ENCODE measurements around the gene B4GALT6.
"Not testable (repeated sequence)": the region's sequence is repeated elsewhere in the genome, so short reads cannot be mapped to it uniquely, and the experiment has no call there.

B4GALT6 gene

DNA sequence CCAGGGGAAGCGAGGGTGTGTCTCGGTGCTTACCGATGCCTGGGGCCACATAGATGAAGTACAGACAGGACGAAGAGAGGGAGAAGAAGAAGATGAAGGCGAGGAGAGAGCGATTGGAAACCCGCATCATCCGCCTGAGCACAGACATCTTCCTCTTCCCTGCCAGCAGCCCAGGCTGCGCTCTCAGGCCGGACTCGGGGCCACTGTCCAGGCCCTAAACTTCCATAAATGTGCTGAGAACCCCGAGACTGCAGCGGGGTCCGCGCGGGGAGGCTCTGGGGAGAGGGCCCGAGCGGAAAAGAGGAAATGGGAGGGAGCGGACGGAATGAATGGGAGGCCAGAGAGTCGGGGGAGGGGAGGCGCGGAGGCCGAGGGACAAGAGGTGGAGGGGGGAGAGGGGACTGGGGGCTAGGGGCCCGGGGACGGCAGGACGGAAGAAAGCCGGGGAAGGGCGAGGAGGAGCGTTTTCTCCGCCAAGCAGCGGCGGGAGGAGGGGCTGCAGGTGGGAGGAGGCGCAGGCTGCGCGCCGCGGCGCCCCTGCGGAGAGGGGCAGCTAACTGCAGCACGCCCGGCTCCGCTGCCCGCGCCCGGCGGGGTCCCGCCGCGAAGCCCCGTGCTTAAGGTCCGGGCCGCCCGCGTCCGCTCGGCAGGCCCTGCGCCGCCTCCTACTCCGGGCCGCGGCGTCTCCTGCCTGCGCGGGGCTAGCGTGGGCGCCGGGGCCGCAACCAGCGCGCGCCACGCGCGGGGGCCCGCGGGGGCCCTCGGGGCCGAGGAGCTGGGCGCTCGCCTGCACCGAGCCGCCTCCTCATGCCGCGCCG, at the start of gene B4GALT6:
Gene B4GALT6 (minus strand): TSS at position 303 of the 818 bp plus-strand sequence. CDS start 155 bp downstream, at position 148.
- peak in 1 of 2 donors; percentile 5 for DNase-seq (ENCODE audit: low read depth in 2 of 2)

DNA sequence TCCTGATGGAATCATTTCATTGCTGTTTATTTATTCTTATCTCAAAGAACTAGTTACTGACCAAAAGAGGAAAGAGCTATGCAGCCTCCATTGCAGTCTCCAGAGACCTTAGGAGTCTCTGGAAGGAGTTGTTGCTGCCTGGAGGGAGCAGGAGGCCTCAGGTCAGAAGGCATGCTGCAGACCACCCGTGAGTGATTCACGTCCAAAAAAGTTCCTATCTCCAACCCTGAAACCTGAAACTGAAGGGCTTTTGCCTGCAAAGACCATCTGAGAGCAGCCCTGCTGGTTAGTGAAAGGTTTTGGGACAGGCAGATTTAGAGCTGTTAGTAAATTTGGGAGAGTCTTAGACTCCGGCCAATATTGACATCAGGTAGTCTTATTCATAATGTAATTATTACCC, 47.2 kb upstream of the B4GALT6 start:
- DNase-seq (ENCODE audit: low read depth in 2 of 2), result no peak

GRCh38 chr18:31729196-31729595, 44.8 kb upstream of the B4GALT6 start:
- not testable (repeated sequence) for DNase-seq (ENCODE audit: low read depth in 2 of 2)

GRCh38 chr18:31723990-31724711, 39.8 kb upstream of the B4GALT6 start:
- DNase-seq (ENCODE audit: low read depth in 2 of 2), result no peak

DNA sequence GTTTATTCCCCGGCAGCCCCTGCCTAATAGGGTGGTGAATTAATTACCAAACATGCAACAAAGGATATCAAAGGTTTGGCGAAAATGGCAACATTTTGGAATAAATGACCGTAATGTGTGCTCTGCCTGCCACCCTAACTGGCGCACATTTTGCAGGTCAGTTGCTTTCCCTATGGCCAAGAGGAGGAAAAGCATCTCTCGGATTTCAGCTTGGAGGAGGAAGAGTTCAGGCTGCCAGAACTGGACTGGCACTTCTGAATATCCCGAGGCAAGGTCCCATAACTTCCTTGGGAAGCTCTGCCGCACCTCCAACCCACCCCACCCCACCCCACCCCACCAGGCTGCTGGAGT, 39.2 kb upstream of the B4GALT6 start:
- no peak for DNase-seq (ENCODE audit: low read depth in 2 of 2)

DNA sequence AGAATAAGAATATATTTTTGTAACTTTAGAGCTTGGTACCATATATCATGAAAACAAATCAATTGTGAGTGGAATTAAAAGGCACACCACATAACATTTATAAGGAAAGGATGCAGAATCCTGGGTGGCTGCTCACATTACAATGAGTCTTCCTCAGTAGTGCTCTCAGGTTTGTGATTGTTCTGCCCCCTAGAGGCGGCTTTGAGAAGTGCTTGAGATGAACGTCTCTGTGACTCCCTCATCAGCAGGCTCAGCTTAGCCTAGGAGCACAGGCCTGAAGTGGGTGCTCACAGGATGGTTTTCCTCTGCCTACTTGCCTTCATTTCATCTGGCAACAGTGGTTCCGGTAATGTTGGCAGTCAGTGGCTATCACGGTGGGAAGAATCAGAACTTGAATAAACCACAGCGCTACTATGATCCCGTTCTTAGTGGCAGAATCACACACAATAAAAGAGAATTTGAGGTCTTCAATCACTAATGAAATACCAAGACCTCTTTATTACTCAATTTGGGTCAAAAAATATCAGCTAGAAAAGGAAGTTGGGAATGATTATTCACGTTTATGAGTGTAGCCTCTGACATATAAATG, 38.1 kb upstream of the B4GALT6 start:
- DNase-seq (ENCODE audit: low read depth in 2 of 2), result peak; percentile 36 to 58

DNA sequence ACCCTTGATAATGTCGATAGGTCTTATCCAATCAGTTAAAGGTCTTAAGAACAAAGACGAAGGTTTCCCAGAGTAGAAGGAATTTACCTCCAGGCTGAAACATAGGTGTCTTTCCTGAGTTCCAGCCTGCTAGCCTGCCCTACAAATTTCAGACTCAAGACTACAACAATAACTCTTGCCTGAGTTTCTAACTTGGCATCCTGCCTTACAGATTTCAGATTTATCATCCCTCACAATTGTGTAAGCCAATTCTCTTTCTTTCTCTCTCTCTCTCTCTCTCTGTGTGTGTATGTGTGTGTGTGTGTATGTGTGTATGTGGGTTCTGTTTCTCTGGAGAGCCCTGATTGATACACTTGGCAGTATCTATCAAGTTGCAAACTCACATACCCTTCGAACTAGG, 37.2 kb upstream of the B4GALT6 start:
- DNase-seq (ENCODE audit: low read depth in 2 of 2), result no peak

DNA sequence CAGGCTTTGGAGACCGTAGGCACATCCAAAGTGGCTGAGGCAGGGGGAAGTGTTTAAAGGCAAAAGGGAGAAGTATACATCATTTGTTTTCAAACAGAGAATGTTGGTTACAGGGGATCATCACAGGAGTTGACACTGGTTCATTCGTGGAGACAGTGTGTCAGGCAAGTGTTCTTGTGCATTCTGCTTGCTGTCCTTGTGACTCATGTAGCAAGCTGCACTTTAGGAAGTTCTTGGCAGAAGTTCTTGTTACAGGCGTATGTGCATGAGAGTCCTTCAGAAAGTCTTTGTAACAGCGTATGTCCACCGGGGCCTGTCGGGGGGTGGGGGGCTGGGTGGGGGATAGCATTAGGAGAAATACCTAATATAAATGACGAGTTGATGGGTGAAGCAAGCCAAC, 36.5 kb upstream of the B4GALT6 start:
- no peak for DNase-seq (ENCODE audit: low read depth in 2 of 2)

DNA sequence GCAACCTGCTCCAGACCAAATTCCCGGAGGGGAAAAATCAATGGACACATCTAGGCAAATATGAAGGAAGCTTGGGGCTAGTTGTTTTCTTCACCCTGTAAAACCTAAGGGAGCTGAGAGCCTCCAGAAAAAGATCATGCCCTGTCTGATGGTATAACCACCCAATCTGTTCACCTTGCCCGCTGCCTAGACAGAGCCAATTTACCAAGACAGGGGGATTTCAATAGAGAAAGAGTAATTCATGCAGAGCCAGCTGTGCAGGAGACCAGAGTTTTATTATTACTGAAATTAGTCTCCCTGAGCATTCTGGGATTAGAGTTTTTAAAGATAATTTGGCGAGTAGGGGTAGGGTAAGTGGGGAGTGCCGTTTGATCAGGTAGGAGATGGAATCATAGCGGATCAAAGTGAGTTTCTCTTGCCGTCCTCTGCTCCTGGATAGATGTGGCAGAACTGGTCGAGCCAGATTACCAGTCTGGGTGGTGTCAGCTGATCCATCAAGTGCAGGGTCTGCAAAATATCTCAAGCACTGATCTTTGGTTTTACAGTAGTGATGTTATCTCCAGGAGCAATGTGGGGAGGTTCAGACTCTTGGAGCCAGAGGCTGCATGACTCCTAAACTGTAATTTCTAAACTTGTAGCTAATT, 35.1 kb upstream of the B4GALT6 start:
- no peak for DNase-seq (ENCODE audit: low read depth in 2 of 2)

DNA sequence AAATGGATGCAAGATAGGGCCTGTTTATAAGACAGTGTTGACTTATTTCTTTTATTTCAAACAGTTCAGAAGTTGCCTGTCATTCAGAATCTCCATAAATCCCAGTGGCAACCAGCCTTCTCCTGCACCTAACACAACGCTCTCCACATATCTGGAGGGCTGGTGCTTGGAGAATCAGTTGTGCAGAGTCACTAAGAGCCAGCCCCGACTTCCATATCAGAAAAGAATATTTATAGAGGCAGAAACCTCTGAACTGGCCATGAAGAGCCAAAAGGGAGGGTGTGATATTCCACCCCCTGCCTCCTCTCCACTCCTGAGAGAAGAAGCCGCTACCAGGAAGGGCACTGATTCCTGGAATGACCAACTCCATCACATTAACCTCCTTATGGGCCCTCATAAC, 34.0 kb upstream of the B4GALT6 start:
- DNase-seq (ENCODE audit: low read depth in 2 of 2), result no peak

DNA sequence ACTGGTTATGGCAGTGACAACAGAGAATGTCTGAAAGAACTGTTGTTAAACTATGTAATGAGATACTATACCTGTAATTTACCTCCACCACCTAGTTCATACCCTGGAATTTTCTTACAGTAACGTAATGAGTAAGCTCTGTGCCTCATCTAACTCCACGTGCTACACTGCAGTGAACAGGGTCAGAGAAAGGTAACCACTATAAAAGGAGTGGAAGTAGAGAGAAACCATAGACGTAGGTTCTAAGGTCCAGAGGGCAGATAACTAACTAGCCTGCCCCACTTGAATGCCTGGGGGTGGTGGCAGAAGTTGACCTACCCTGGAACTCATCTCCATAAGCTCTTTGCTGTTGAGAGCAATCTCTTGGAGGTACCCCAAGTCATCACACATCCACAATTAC, 32.0 kb upstream of the B4GALT6 start:
- no peak for DNase-seq (ENCODE audit: low read depth in 2 of 2)

GRCh38 chr18:31711365-31712172, 27.2 kb upstream of the B4GALT6 start:
- DNase-seq (ENCODE audit: low read depth in 2 of 2), result no peak

DNA sequence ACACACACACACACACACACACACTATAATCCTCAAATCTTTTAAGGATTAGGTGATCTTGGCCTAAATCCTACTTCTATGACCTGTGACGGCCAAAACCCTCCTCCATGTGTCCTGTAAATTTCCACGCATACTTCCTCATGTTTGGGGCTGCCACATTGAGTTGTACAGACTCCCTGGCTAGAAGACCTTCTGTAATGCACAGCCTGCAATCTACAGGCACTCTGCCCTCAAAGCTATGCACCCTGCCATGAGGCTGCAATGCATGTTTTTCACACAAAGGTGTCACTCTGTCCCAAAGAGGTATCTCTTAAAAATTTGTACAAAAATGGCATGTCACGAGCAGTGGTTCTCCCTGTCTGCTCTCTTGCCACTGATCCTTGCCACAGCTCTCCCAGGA, 26.4 kb upstream of the B4GALT6 start:
- DNase-seq (ENCODE audit: low read depth in 2 of 2), result no peak

- DNase-seq (ENCODE audit: low read depth in 2 of 2), result no peak
Observed at GRCh38 chr18:31707815-31708214, 23.4 kb upstream of the B4GALT6 start.

- no peak for DNase-seq (ENCODE audit: low read depth in 2 of 2)
Observed at GRCh38 chr18:31702449-31702848, 18.1 kb upstream of the B4GALT6 start.

GRCh38 chr18:31701744-31702143, 17.4 kb upstream of the B4GALT6 start:
- no peak for DNase-seq (ENCODE audit: low read depth in 2 of 2)

DNA sequence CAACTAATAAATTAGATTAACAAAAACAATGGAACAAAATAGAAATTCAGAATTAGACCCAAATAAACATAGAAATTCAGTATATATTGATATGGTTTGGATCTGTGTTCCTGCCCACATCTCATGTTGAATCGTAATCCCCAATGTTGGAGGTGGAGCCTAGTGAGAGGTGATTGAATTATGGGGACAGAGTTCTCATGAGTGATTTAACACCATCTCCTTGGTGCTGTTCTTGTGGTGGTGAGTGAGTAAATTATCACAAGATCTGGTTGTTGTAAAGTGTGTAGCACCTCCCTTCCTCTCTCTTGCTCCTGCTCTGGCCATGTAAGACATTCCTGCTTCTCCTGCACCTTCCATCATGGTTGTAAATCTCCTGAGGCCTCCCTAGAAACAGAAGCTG, 16.6 kb upstream of the B4GALT6 start:
- DNase-seq (ENCODE audit: low read depth in 2 of 2), result no peak

DNA sequence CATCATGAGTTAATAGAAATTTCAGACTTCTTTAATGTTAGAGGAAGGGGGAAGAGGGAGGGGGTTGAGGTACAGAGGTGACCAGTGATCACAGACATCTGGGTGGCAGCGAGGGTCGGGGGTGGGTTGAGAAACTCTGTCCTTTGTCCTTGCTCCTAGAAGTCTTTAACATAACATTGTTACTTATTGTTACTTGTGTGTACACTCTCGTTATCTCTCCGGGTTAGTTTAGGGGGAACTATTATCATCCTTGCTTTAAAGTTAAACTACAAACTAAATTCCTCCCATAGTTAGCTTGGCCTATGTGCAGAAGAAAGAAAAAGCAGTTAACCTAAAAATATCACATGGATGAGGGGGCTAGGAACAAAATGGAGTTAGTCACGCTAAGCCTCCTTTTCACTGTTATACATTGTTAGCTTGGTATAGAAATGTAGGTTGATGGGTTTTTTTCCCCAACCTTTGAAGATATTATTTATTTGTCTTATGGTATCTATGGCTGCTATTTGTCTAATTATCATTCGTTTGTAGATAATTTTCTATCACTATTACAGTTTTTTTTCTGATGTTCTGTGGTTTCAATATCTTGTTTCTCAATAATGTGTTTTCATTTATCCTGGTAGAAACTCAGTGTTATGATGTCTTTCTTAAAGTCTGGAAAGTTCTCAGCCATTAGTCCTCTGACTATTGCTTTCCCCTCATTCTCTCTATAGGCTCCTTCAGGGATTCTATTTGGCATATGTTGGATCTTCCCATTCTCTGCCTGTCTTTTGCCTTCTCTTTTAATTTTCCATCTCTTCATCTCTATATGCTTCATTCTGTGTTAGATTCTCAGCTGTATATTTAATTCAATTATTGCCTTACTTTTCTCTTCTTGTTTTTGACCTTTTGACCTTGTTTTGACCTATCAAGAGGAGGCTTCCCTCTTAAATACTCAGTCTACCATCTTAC, 13.2 kb upstream of the B4GALT6 start:
- no peak for DNase-seq (ENCODE audit: low read depth in 2 of 2)

DNA sequence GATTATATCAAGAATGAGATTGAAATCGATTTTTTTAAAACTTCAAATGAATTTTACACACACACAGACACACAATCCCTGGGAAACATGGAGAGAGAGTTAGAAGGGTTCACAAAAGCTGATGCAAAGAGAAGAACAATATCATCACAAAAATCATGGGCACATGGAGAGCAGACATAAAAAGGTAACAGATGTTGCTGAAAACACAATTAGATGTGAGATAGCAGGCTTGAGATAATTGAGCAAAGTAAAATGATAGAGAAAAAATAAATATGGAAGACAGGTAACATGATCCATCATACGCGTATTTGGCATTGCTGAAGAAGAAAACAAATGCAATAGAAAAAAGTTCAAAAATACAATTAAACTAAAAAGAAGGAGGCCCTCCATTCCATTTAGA, 11.6 kb upstream of the B4GALT6 start:
- no peak for DNase-seq (ENCODE audit: low read depth in 2 of 2)

GRCh38 chr18:31694297-31694696, 9.9 kb upstream of the B4GALT6 start:
- DNase-seq (ENCODE audit: low read depth in 2 of 2), result no peak
